NCI-H2107 (cell line): Measurements from ENCODE around the gene DHDH.

Experiments used
- DNase-seq: peaks from one replicate; lab custom pipeline; 2025; lab: John Stamatoyannopoulos, UW

Gene DHDH

GRCh38 chr19:48993175-48994034 lies 59.9 kb downstream of the DHDH start, which contains the start of the genes GYS1 and RUVBL2:
Gene GYS1 (minus strand): TSS chr19:48993309. CDS start chr19:48993112, 197 bp downstream.
Gene RUVBL2 (plus strand): TSS chr19:48993887. CDS start chr19:48993912, 25 bp downstream.
- DNase-seq, result peak; percentile 95

GRCh38 chr19:48994035-48994386 lies 60.5 kb downstream of the DHDH start:
- DNase-seq, result no peak
